Stimulated activated CD8-positive, alpha-beta memory T cell treated with anti-CD3 and anti-CD28 coated beads, Interleukin-7, amount 100 ng/mL, for 48 hours (primary cell): ENCODE data around the gene COLQ.
"Not testable (repeated sequence)": the region's sequence is repeated elsewhere in the genome, so short reads cannot be mapped to it uniquely, and the experiment has no call there.

Experiments
- DNase-seq, 2 donors: peaks; one replicate each; pipeline ENCODE4 v3.0.0-alpha.2; 2020; ENCODE audit warnings: low read depth in 1 of 2; ENCODE audit errors: extremely low read depth in 1 of 2

COLQ gene

GRCh38 chr3:15493436-15493835, 28.1 kb downstream of the COLQ start:
- DNase-seq: no peak

GRCh38 chr3:15492847-15493360, 28.6 kb downstream of the COLQ start:
- DNase-seq: no peak

GRCh38 chr3:15491143-15491542, 30.4 kb downstream of the COLQ start:
- no peak for DNase-seq

- DNase-seq: no peak
These were observed 31.3 kb downstream of the COLQ start for GRCh38 chr3:15490158-15490557.

GRCh38 chr3:15488002-15488401, 33.5 kb downstream of the COLQ start:
- no peak for DNase-seq

- DNase-seq: no peak
These were observed 34.5 kb downstream of the COLQ start for GRCh38 chr3:15486979-15487378.

GRCh38 chr3:15486020-15486419, 35.5 kb downstream of the COLQ start:
- no peak for DNase-seq

- DNase-seq: not testable (repeated sequence)
These were observed 37.0 kb downstream of the COLQ start for GRCh38 chr3:15484551-15484950.

GRCh38 chr3:15479400-15480224, 41.9 kb downstream of the COLQ start:
- DNase-seq: no peak

GRCh38 chr3:15478640-15478979, 42.9 kb downstream of the COLQ start:
- no peak for DNase-seq

- DNase-seq: no peak
These were observed 43.4 kb downstream of the COLQ start for GRCh38 chr3:15477951-15478639.

- no peak for DNase-seq
These were observed 45.1 kb downstream of the COLQ start for GRCh38 chr3:15476378-15476777.

GRCh38 chr3:15475161-15475560, 46.3 kb downstream of the COLQ start:
- no peak for DNase-seq

GRCh38 chr3:15471861-15472260, 49.6 kb downstream of the COLQ start:
- no peak for DNase-seq

- no peak for DNase-seq
These were observed 50.7 kb downstream of the COLQ start for GRCh38 chr3:15470849-15471248.

GRCh38 chr3:15470261-15470660, 51.2 kb downstream of the COLQ start:
- no peak for DNase-seq

GRCh38 chr3:15467227-15468181, 54.0 kb downstream of the COLQ start:
- DNase-seq: no peak

GRCh38 chr3:15465876-15466585, 55.5 kb downstream of the COLQ start:
- DNase-seq: no peak

- DNase-seq: no peak
These were observed 59.1 kb downstream of the COLQ start for GRCh38 chr3:15462451-15462850.

GRCh38 chr3:15460891-15461531, 60.5 kb downstream of the COLQ start:
- DNase-seq: no peak
